CD4-positive, alpha-beta T cell treated with Interleukin-6 at 100 ng/mL for 8 hours (primary cell): ENCODE data around the gene CFC1.
"Not testable (repeated sequence)": the region's sequence is repeated elsewhere in the genome, so short reads cannot be mapped to it uniquely, and the experiment has no call there.

Experiments used
- DNase-seq: peaks from one replicate; pipeline ENCODE4 v3.0.0-alpha.2; 2020; ENCODE audit warnings: mixed read lengths, low spot score

Gene CFC1

GRCh38 chr2:130583582-130583981 is 15.8 kb downstream of the CFC1 start:
- not testable (repeated sequence) for DNase-seq

- not testable (repeated sequence) for DNase-seq
Observed at GRCh38 chr2:130582970-130583369, 16.4 kb downstream of the CFC1 start.

GRCh38 chr2:130581491-130581890 is 17.9 kb downstream of the CFC1 start:
- not testable (repeated sequence) for DNase-seq

GRCh38 chr2:130579121-130579520 is 20.3 kb downstream of the CFC1 start:
- not testable (repeated sequence) for DNase-seq

- DNase-seq: not testable (repeated sequence)
Observed at GRCh38 chr2:130577559-130577958, 21.8 kb downstream of the CFC1 start.

- not testable (repeated sequence) for DNase-seq
Observed at GRCh38 chr2:130576209-130576784, 23.1 kb downstream of the CFC1 start.

GRCh38 chr2:130574230-130574629 is 25.1 kb downstream of the CFC1 start:
- not testable (repeated sequence) for DNase-seq

GRCh38 chr2:130571929-130572328 is 27.4 kb downstream of the CFC1 start:
- DNase-seq: not testable (repeated sequence)

- DNase-seq: not testable (repeated sequence)
Observed at GRCh38 chr2:130566165-130566564, 33.2 kb downstream of the CFC1 start.

GRCh38 chr2:130556441-130556840 is 42.9 kb downstream of the CFC1 start:
- DNase-seq: not testable (repeated sequence)

- not testable (repeated sequence) for DNase-seq
Observed at GRCh38 chr2:130554178-130554577, 45.2 kb downstream of the CFC1 start.

GRCh38 chr2:130549475-130549874 is 49.9 kb downstream of the CFC1 start:
- not testable (repeated sequence) for DNase-seq

- DNase-seq: not testable (repeated sequence)
Observed at GRCh38 chr2:130548418-130548817, 51.0 kb downstream of the CFC1 start.

GRCh38 chr2:130544978-130545377 is 54.4 kb downstream of the CFC1 start:
- DNase-seq: not testable (repeated sequence)

GRCh38 chr2:130543785-130544528 is 55.4 kb downstream of the CFC1 start:
- DNase-seq: not testable (repeated sequence)

- DNase-seq: not testable (repeated sequence)
Observed at GRCh38 chr2:130542789-130543188, 56.6 kb downstream of the CFC1 start.
